Neutrophil (primary cell): ENCODE data around the gene KIZ.

Source experiments
- H3K27ac ChIP-seq: fragments of 200-600 bp; sonication (generic); 2 replicates; pipeline ENCODE4 v1.5.1; 2016; ENCODE audit warnings: mild to moderate bottlenecking, moderate library complexity
- H3K27me3 ChIP-seq: fragments of 200-600 bp; sonication (generic); 2 replicates; pipeline ENCODE4 v1.6.0; 2016; ENCODE audit warnings: mild to moderate bottlenecking
- H3K36me3 ChIP-seq: fragments of 200-600 bp; sonication (generic); 2 replicates; pipeline ENCODE4 v1.5.1; 2017
- H3K4me1 ChIP-seq, 2 experiments: fragments of 200-600 bp in 1 of 2; sonication (generic) in 1 of 2; 1 replicate in 1 of 2; 2 replicates in 1 of 2; pipeline versions ENCODE4 v1.5.1 to v1.6.1; 2013 to 2016; ENCODE audit warnings: low read depth in 1 of 2, low read length in 1 of 2, mild to moderate bottlenecking in 1 of 2, moderate library complexity in 1 of 2; ENCODE audit not compliant: control insufficient read depth in 1 of 2, insufficient read depth in 1 of 2
- H3K4me3 ChIP-seq, 2 experiments: fragments of 200-600 bp in 1 of 2; sonication (generic) in 1 of 2; 1 replicate in 1 of 2; 2 replicates in 1 of 2; pipeline ENCODE4 v1.5.1; 2013 to 2016; ENCODE audit warnings: low read depth in 1 of 2, low read length in 1 of 2, mild to moderate bottlenecking in 1 of 2, moderate library complexity in 1 of 2
- H3K9me3 ChIP-seq: fragments of 200-600 bp; sonication (generic); 2 replicates; pipeline ENCODE4 v1.5.1; 2016
- TF ChIP-seq, protein P1 (sequence below): fragments of 200-600 bp; sonication (generic); IDR thresholded peaks from 2 replicates; pipeline ENCODE4 v1.5.1; 2016; ENCODE audit warnings: antibody characterized with exemption

Gene KIZ

DNA sequence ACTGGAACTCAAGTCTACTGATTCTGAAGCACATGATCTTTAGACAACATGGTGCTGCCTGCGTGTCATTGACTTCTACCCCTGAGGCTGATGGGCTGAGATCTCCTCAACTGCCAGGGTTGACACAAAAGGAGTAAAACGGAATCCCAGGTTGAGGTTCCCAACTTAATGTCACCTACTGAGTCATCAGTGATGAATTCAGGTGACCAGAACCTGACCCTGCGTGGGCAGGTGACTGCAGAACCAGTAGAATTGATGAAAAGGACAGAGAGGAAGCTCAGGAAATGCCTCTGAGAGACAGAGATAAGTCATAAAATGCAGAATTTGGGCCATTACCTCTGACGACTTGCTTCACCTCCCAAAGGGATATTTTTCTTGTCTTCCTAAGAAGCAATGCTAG, 7.7 kb upstream of the KIZ start:
- Histone ChIP-seq H3K36me3 (no peaks in the 10 kb centered on the region), H3K9me3 (no peaks in the 10 kb centered on the region), H3K4me1 (no peaks in the 10 kb centered on the region), H3K27ac (no peak overlapping the region), H3K4me3 (no peak overlapping the region), H3K27me3 (peaks cover 82% of the 10 kb centered on the region)
- TF ChIP-seq, protein P1, sequence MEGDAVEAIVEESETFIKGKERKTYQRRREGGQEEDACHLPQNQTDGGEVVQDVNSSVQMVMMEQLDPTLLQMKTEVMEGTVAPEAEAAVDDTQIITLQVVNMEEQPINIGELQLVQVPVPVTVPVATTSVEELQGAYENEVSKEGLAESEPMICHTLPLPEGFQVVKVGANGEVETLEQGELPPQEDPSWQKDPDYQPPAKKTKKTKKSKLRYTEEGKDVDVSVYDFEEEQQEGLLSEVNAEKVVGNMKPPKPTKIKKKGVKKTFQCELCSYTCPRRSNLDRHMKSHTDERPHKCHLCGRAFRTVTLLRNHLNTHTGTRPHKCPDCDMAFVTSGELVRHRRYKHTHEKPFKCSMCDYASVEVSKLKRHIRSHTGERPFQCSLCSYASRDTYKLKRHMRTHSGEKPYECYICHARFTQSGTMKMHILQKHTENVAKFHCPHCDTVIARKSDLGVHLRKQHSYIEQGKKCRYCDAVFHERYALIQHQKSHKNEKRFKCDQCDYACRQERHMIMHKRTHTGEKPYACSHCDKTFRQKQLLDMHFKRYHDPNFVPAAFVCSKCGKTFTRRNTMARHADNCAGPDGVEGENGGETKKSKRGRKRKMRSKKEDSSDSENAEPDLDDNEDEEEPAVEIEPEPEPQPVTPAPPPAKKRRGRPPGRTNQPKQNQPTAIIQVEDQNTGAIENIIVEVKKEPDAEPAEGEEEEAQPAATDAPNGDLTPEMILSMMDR = no peak

- no peak overlapping the region for H3K27ac ChIP-seq
- peaks cover 76% of the 10 kb centered on the region for H3K27me3 ChIP-seq
- no peak overlapping the region for H3K4me3 ChIP-seq
These were observed 7.1 kb upstream of the KIZ start for GRCh38 chr20:21118782-21119181.

GRCh38 chr20:21124190-21124589, 1.7 kb upstream of the KIZ start:
- H3K27ac ChIP-seq = no peak overlapping the region
- no peak overlapping the region for H3K4me3 ChIP-seq
- no peaks in the 10 kb centered on the region for H3K9me3 ChIP-seq
- peaks cover 22% of the 10 kb centered on the region for H3K27me3 ChIP-seq
- TF ChIP-seq, protein P1 = no peak
- H3K36me3 ChIP-seq = no peaks in the 10 kb centered on the region
- peaks cover 15 to 19% of the 10 kb centered on the region in 2 experiments for H3K4me1 ChIP-seq

More at GRCh38 chr20:21118782-21119181, 7.1 kb upstream of the KIZ start:
- no peaks in the 10 kb centered on the region for H3K9me3 ChIP-seq
- no peaks in the 10 kb centered on the region for H3K36me3 ChIP-seq
- no peaks in the 10 kb centered on the region for H3K4me1 ChIP-seq
- TF ChIP-seq, protein P1 = no peak

GRCh38 chr20:21125072-21125848, 622 bp upstream of the KIZ start:
- Histone ChIP-seq H3K27ac (peak overlapping the region; percentile 68), H3K36me3 (no peaks in the 10 kb centered on the region), H3K4me3 (peak overlapping the region; percentile 55 to 97), H3K9me3 (no peaks in the 10 kb centered on the region), H3K4me1 (peaks cover 15 to 19% of the 10 kb centered on the region in 2 experiments), H3K27me3 (peaks cover 14% of the 10 kb centered on the region)
- TF ChIP-seq, protein P1 = no peak

DNA sequence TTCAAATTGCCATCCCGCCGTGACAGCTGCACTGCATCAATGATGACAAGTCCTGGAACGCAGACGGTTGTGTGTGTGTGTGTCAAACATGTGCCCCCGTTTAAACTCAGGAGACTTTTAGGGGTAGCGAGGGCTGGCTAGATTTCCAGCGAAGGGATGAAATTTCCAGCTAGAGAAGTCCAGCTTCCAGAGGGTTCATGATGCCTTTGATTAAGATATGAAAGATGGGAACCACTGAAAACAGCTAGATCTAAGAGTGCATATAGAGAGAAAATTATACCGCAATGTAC, 644 bp downstream of the KIZ start:
- H3K27me3 ChIP-seq = peaks cover 8% of the 10 kb centered on the region
- no peaks in the 10 kb centered on the region for H3K9me3 ChIP-seq
- H3K4me1 ChIP-seq = peaks cover 15 to 19% of the 10 kb centered on the region in 2 experiments
- TF ChIP-seq, protein P1 = no peak
- H3K36me3 ChIP-seq = no peaks in the 10 kb centered on the region
- H3K4me3 ChIP-seq = peak overlapping the region; percentile 55 to 97
- H3K27ac ChIP-seq = no peak overlapping the region
